DOHH2 (cell line): ENCODE results near the gene TRMT112.

ENCODE experiments used
- H3F3A ChIP-seq: fragments of 200-600 bp; sonication (generic), shearing (Covaris generic); 2 replicates; pipeline ENCODE4 v1.6.0; 2016; ENCODE audit warnings: antibody characterized with exemption, mild to moderate bottlenecking; ENCODE audit not compliant: control insufficient read depth, insufficient read depth
- H3K27ac ChIP-seq: fragments of 200-600 bp; sonication (generic); 2 replicates; pipeline ENCODE4 v1.5.1; 2014; ENCODE audit warnings: low read depth, mild to moderate bottlenecking, low read length, moderate library complexity
- H3K27me3 ChIP-seq: fragments of 200-600 bp; sonication (generic); 2 replicates; pipeline ENCODE4 v1.6.1; 2014; ENCODE audit warnings: mild to moderate bottlenecking, low read length, mixed read lengths; ENCODE audit not compliant: control insufficient read depth
- H3K36me3 ChIP-seq: fragments of 200-600 bp; sonication (generic); 2 replicates; pipeline ENCODE4 v1.6.1; 2014; ENCODE audit warnings: mild to moderate bottlenecking, low read length, moderate library complexity, mixed read lengths; ENCODE audit not compliant: control insufficient read depth
- H3K4me1 ChIP-seq: fragments of 200-600 bp; sonication (generic); 2 replicates; pipeline ENCODE4 v1.6.1; 2014; ENCODE audit warnings: mild to moderate bottlenecking, low read length, mixed read lengths; ENCODE audit not compliant: control insufficient read depth
- H3K4me2 ChIP-seq: fragments of 200-600 bp; sonication (generic); 2 replicates; pipeline ENCODE4 v1.6.0; 2014; ENCODE audit warnings: mild to moderate bottlenecking, low read length, moderate library complexity
- H3K4me3 ChIP-seq: fragments of 200-600 bp; sonication (generic); 2 replicates; pipeline ENCODE4 v1.5.1; 2014; ENCODE audit warnings: mild to moderate bottlenecking, low read length, mixed read lengths
- H3K79me2 ChIP-seq: fragments of 200-600 bp; sonication (generic); 2 replicates; pipeline ENCODE4 v1.6.1; 2014; ENCODE audit warnings: mild to moderate bottlenecking, low read length, mixed read lengths; ENCODE audit not compliant: control insufficient read depth
- H3K9me2 ChIP-seq: fragments of 200-600 bp; sonication (generic); replicated peaks from 2 replicates; pipeline ENCODE4 v1.6.1; 2014; ENCODE audit warnings: mild to moderate bottlenecking, low read length, mixed read lengths; ENCODE audit not compliant: control insufficient read depth
- H3K9me3 ChIP-seq: fragments of 200-600 bp; sonication (generic); 2 replicates; pipeline ENCODE4 v1.6.1; 2014; ENCODE audit warnings: antibody characterized with exemption, low read length, mixed read lengths; ENCODE audit not compliant: control insufficient read depth, insufficient read depth
- H4K20me1 ChIP-seq: fragments of 200-600 bp; sonication (generic); 2 replicates; pipeline ENCODE4 v1.6.0; 2014; ENCODE audit warnings: low read depth, mild to moderate bottlenecking, antibody characterized with exemption, low read length, moderate library complexity; ENCODE audit not compliant: control insufficient read depth, insufficient read depth
- EZH2phosphoT487 ChIP-seq: fragments of 200-600 bp; sonication (generic); IDR thresholded peaks from 2 replicates; pipeline ENCODE4 v1.6.1; 2017; ENCODE audit warnings: borderline replicate concordance, mild to moderate bottlenecking, antibody characterized with exemption, low read length, moderate library complexity, mixed read lengths
- TF ChIP-seq, protein P1 (sequence below): fragments of 200-600 bp; sonication (generic); IDR thresholded peaks from one replicate; pipeline ENCODE4 v1.5.1; 2014; ENCODE audit warnings: antibody characterized with exemption, mild to moderate bottlenecking, low read depth, low read length; ENCODE audit not compliant: poor library complexity, severe bottlenecking

TRMT112 gene

DNA sequence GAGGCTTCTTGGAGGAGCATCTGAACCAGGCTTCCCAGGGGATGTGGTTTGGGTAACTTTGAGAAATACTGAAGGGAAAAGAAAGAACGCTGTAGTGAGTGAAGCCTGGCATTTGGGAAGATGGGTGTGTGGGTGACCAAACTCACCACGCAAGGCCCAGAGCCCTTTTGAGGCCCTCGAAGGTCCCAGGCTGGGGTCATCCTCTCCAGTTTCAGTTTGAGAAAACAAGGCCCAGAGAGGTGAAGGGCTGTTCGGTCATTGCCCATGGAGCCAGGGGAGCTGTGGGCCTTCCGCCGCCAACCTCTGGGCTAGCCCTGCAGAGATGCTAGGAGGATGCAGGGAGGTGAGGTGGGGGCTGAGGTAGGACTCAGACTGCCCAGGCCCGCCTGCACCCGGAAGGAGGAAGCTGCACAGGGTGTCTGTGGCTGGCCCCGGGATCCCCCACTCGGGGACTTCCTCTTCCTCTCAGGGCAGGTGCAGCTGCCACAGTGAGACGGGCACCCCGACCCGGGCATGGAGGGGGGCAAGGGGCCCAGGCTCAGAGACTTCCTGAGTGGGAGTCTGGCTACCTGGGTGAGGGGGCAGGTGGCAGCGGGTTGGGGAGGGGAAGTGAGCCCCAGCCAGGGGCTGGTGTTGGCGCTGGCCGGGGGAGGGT is 22.5 kb upstream of the TRMT112 start, which contains the start of gene CCDC88B:
Gene CCDC88B, plus strand, starts transcription at position 451 of the 655 bp plus-strand sequence. Its CDS starts 63 bp downstream, at position 514.
- peaks cover 62% of the 10 kb centered on the region for H3K4me1 ChIP-seq
- H3K36me3 ChIP-seq = peaks cover 42% of the 10 kb centered on the region
- no peaks in the 10 kb centered on the region for H3K27me3 ChIP-seq
- H3K79me2 ChIP-seq = peaks cover 16% of the 10 kb centered on the region
- peak within 1 kb of the TSS; percentile 81 for H3K4me3 ChIP-seq
- H3K27ac ChIP-seq = peak within 1 kb of the TSS; percentile 87
- peaks cover 7% of the 10 kb centered on the region for H3F3A ChIP-seq
- H4K20me1 ChIP-seq = peaks cover 8% of the 10 kb centered on the region; the same call in 1 of the 2 replicates
- H3K9me3 ChIP-seq = no peaks in the 10 kb centered on the region
- TF ChIP-seq EZH2phosphoT487 = no peak
- peak within 1 kb of the TSS; percentile 86 for H3K4me2 ChIP-seq
- H3K9me2 ChIP-seq = no peaks in the 10 kb centered on the region

DNA sequence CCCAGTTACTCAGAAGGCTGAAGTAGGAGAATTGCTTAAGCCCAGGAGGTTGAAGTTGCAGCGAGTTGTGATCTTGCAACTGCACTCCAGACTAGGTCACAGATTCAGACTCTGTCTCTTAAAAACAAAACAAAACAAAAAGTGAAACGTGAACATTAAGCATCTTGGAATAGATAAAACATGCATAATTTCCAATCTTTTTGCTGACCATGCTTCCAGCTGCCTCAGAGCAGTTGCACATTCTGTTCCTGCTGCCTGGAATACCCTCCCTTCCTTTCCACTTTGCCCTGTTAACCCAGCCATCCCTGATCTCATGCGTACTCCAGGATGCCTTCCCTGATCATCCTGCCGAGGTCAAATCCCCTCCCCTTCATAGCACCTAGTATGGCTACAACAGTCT is 21.9 kb upstream of the TRMT112 start:
- peaks cover 11% of the 10 kb centered on the region; the same call in 1 of the 2 replicates for H4K20me1 ChIP-seq
- H3K4me1 ChIP-seq = peaks cover 66% of the 10 kb centered on the region
- peak overlapping the region; percentile 87 for H3K27ac ChIP-seq
- peaks cover 9% of the 10 kb centered on the region for H3F3A ChIP-seq
- H3K4me3 ChIP-seq = peak overlapping the region; percentile 81
- no peaks in the 10 kb centered on the region for H3K9me3 ChIP-seq
- H3K9me2 ChIP-seq = no peaks in the 10 kb centered on the region
- no peak for TF ChIP-seq EZH2phosphoT487
- TF ChIP-seq, protein P1, sequence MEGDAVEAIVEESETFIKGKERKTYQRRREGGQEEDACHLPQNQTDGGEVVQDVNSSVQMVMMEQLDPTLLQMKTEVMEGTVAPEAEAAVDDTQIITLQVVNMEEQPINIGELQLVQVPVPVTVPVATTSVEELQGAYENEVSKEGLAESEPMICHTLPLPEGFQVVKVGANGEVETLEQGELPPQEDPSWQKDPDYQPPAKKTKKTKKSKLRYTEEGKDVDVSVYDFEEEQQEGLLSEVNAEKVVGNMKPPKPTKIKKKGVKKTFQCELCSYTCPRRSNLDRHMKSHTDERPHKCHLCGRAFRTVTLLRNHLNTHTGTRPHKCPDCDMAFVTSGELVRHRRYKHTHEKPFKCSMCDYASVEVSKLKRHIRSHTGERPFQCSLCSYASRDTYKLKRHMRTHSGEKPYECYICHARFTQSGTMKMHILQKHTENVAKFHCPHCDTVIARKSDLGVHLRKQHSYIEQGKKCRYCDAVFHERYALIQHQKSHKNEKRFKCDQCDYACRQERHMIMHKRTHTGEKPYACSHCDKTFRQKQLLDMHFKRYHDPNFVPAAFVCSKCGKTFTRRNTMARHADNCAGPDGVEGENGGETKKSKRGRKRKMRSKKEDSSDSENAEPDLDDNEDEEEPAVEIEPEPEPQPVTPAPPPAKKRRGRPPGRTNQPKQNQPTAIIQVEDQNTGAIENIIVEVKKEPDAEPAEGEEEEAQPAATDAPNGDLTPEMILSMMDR = no peak
- H3K36me3 ChIP-seq = peaks cover 45% of the 10 kb centered on the region
- peaks cover 16% of the 10 kb centered on the region for H3K79me2 ChIP-seq
- H3K27me3 ChIP-seq = no peaks in the 10 kb centered on the region
- peak overlapping the region; percentile 86 for H3K4me2 ChIP-seq

DNA sequence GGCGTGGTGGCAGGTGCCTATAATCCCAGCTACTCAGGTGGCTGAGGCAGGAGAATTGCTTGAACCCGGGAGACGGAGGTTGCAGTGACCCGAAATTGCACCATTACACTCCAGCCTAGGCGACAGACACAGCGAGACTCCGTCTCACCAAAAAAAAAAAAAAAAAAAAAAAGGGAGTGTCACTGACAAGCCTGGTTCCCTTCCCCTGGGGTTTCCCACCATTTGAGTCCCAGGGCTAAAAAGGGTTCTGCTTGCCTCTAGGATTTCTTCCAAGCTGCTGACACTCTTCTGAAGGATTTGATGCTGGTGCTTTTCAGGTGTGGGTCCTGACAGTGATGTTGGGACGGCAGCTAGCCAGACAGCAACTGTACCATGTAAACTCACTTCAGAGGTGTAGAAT is 21.4 kb upstream of the TRMT112 start:
- Histone ChIP-seq H3K4me2 (peak overlapping the region; percentile 86), H3K27me3 (no peaks in the 10 kb centered on the region), H3K9me3 (no peaks in the 10 kb centered on the region), H3F3A (peaks cover 9% of the 10 kb centered on the region), H3K36me3 (peaks cover 40% of the 10 kb centered on the region), H4K20me1 (peaks cover 11% of the 10 kb centered on the region; the same call in 1 of the 2 replicates), H3K27ac (peak overlapping the region; percentile 87), H3K4me3 (peak overlapping the region; percentile 81), H3K9me2 (no peaks in the 10 kb centered on the region), H3K4me1 (peaks cover 66% of the 10 kb centered on the region), H3K79me2 (peaks cover 16% of the 10 kb centered on the region)
- TF ChIP-seq, protein P1 = no peak
- TF ChIP-seq EZH2phosphoT487 = no peak
